Measurements from ENCODE around the gene RGS9BP.
"Not testable (repeated sequence)": the region's sequence is repeated elsewhere in the genome, so short reads cannot be mapped to it uniquely, and the experiment has no call there.

RGS9BP gene

DNA sequence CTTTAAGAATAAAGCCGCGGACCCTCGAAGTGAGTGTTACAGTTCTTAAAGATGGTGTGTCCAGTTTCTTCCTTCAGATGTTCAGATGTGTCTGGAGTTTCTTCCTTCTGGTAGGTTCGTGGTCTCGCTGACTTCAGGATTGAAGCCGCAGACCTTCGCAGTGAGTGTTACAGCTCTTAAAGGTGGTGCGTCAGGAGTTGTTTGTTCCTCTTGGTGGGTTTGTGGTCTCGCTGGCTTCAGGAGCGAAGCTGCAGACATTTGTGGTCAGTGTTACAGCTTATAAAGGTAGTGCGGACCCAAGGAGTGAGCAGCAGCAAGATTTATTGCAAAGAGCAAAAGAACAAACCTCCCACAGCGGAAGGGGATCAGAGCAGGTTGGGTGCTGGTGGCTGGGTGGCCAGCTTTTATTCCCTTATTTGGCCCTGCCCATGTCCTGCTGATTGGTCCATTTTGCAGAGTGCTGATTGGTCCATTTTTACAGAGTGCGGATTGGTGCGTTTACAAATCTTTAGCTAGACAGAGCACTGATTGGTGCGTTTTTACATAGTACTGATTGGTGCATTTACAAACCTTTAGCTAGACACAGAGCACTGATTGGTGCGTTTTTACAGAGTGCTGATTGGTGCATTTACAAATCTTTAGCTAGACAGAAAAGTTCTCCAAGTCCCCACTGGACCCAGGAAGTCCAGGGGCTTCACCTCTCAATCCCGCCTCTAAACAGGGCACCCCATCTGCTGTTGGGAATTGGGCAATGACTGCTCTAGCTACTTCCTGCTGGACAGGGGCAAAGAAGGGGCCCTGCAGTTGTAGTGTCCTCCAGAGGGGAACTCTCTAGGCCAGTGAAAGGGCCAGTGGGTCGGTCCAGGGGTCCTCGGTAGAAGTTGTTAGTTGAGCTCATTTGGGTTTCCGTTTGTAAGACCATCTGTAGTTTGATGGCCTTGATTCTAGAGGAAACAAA is 17.8 kb downstream of the RGS9BP start:
- DNase-seq (ENCODE audit: low read depth, low spot score): not testable (repeated sequence)

DNA sequence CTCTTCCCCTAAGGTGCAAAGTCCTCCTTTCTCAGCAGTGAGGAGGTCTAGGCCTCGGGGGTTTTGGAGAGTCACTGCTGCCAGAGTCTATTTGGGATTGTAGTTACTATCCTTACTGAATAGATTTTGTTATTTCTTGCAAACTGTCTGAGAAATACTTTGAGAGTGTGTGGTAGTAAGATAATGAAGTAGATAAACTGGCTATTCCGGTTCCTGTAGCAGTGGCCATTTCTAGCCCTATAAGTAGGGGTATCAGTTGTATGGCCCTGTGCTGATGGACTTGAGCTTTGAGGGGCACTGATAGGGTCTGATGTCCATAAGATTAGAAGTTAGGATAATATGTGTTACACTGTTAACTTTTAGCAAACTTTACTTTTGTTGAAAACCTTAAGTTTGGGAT is 18.7 kb downstream of the RGS9BP start:
- H3K27ac ChIP-seq: peak overlapping the region; percentile 44
- not testable (repeated sequence) for DNase-seq (ENCODE audit: low read depth, low spot score)

More for the DNA sequence above, 17.8 kb downstream of the RGS9BP start:
- H3K27ac ChIP-seq: peak overlapping the region; percentile 69

DNA sequence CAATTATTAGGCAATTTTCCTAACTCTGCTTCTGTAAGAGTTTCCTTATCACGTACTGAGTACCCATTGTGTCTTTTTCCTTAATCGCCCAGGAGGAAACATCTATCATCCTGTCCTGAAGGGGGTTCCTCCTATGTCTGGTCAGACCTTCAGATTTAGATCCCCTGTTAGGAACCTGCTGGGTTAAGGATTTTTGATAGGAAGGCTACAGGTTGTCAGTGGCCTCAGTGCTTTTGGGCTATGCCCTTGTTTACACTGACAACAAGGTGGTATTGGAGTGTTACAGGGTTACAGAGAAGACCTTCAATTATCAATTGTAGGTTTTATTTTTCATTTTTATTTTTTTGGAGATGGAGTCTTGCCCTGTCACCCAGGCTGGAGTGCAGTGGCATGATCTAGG is 19.2 kb downstream of the RGS9BP start:
- DNase-seq (ENCODE audit: low read depth, low spot score); H3K27ac ChIP-seq: not testable (repeated sequence)

DNA sequence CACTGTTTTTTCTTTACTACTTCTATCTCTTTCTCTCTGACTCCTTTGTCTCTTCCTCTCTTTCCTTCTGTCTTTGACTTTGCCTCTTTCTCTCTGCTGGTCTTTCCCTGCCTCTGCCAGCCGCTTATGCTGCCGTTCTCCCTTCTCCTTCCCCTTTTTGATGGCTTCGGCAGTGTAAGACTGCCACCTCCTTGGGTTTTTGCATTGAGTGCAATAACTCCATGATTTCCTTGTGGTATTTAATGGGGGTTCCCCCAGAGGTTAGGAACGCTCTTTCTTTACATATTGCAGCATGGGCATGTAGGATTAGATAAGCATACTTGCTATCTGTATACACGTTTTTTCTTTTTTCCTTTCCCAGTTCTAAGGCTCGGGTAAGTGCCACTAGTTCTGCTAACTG is 19.9 kb downstream of the RGS9BP start:
- DNase-seq (ENCODE audit: low read depth, low spot score); H3K27ac ChIP-seq: not testable (repeated sequence)

DNA sequence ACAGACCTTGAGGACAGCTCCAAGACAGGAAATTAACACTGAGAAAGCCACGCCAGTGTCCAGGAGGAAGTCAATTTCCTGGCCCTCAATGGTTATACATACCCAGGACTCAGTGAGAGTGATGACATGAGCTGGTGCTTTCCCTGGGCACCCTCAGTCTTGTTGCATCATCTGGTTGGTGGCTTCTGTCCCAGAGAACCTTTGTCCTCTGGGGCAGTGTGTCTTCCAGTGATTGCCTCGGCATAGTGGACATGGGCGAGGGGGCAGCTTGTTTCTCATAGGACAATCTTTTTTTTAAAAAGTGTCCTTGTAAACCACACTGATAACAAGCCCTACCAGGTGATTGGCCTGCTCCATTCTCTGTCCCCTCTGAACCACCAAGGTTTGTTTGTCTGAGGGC is 21.1 kb downstream of the RGS9BP start:
- not testable (repeated sequence) for H3K27ac ChIP-seq; DNase-seq (ENCODE audit: low read depth, low spot score)

DNA sequence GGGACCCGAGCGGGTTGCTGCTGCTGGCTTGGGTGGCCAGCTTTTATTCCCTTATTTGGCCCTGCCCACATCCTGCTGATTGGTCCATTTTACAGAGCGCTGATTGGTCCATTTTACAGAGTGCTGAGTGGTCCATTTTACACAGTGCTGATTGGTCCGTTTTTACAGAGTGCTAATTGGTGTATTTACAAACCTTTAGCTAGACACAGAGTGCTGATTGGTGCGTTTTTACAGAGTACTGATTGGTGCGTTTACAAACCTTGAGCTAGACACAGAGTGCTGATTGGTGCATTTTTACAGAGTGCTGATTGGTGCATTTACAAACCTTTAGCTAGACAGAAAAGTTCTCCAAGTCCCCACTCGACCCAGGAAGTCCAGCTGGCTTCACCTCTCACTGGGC is 24.5 kb downstream of the RGS9BP start:
- not testable (repeated sequence) for DNase-seq (ENCODE audit: low read depth, low spot score)
- peak overlapping the region; percentile 39 for H3K27ac ChIP-seq

DNA sequence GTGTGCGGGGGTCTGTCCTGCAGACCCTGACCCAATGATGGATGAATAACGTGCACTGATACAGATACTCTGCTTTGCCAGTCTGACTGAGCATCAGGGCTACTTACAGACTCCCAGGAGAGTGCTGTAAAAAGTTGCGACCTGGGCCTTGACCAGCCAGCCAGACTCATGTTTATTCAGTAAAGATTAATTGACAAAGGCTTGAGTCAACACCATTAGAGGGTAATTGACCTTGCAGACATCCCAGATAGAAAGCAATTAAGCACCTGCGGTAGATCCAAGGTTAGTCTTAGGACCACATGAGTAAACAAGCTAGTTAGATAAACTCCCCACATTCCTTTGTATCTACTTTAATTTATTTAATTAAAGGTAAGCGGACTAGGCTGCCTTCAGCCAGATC is 26.4 kb downstream of the RGS9BP start:
- no peak for DNase-seq (ENCODE audit: low read depth, low spot score)
- H3K27ac ChIP-seq: peak overlapping the region; percentile 39

DNA sequence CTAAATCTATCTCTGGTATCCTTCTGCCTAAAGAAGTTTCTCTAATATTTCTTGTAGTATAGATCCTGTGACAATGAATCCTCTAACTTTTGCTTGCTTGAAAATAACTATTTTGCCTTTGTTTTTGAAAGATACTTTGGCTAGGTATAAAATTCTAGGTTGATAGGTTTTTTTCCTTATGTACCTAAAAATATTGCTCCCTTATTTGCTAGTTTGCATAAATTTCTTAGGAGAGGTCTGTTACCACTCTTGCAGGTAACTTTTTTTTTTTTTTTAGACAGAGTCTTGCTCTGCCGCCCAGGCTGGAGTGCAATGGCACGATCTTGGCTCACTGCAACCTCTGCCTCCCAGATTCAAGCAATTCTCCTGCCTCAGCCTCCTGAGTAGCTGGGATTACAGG is 28.4 kb downstream of the RGS9BP start:
- not testable (repeated sequence) for H3K27ac ChIP-seq; DNase-seq (ENCODE audit: low read depth, low spot score)

DNA sequence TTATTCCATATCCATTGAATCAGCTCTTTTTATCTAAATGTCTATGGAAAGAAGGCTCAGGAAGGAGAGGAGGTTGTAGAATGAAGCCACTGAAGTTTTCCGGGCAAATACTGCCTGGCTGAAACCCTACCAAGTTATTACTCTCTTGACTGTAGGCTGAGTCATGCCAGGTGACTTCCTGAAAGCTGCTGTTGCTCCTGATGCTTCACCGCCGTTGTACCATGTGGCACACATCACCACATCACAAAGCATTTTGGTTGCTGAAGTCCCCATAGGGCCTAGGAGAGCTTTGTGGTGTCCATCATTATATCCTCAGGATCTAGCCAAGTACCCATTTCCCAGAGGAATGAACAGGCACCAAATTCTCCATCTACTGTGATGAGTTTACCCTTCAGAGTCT is 32.8 kb downstream of the RGS9BP start:
- no peak overlapping the region for H3K27ac ChIP-seq
- DNase-seq (ENCODE audit: low read depth, low spot score): no peak

DNA sequence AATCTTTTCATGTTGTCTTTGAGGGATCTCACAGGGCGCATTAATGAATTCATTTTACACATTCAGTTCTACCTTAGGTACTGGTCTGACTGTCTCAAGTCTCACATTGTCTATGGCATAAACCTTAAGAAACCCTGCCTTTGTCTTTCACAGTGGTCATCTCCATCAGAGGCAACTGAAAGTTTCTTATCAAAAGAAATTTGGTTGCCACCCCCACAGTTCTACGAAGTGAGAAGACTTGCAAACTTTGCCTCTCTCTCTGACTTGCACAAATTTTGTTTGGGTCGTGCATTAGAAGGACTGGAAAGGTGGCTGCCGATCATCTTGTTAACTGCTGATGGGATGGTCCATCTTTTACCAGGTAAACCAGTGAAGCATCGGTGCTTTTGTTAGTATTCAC is 33.4 kb downstream of the RGS9BP start:
- no peak overlapping the region for H3K27ac ChIP-seq
- no peak for DNase-seq (ENCODE audit: low read depth, low spot score)

DNA sequence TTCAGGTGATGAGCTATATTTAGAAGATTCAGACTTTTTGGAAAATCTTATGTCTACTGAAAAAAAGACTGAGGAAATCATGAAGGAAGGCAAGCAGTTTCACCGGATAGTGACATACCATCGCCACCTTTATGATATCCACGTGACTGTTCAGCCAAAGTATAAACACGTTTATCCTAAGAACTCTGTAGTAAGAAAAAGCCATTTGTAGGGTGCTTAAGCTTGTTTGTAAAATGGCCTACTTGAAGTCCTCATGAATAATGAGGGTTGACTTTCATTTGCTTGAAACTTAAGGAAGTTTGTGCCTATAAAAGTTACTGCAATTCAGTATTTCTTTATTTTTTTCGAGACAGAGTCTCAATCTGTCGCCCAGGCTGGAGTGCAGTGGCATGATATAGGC is 36.1 kb downstream of the RGS9BP start:
- DNase-seq (ENCODE audit: low read depth, low spot score): no peak
- H3K27ac ChIP-seq: no peak overlapping the region

DNA sequence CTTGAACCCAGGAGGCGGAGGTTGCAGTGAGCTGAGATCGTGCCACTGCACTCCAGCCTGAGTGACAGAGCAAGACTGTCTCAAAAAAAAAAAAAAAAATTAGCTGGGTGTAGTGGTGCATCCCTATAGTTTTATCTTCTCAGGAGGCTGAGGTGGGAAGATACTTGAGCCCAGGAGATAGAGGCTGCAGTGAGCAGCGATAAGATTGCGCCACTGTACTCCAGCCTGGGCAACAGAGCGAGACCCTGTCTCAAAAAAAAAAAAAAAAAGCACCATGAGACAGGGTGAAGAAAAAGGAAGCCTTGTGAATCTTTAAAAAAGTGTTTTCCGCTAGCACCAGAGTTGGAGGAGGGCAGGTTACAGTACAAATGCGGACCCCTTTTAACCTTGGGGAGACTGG is 40.6 kb downstream of the RGS9BP start:
- not testable (repeated sequence) for DNase-seq (ENCODE audit: low read depth, low spot score); H3K27ac ChIP-seq

DNA sequence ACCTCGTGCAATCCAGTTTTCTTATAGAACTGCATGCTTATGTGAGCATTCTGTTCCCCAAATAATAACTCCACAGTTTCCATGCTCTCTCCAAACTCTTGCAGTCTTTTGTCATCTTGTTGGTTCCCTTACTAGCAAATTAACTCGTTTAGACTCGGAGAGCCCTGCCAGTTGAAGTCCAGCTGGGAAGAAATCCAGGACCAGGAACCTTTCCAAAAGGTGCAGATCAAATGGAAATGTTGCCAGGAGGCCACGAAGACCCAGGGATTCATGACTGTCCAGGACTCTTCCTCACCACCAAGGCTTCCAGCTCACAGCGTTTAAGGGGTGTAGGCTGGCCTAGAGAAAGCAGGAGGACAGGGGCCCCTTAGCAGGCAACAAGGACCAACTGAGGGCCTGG is 41.8 kb downstream of the RGS9BP start:
- DNase-seq (ENCODE audit: low read depth, low spot score): no peak

DNA sequence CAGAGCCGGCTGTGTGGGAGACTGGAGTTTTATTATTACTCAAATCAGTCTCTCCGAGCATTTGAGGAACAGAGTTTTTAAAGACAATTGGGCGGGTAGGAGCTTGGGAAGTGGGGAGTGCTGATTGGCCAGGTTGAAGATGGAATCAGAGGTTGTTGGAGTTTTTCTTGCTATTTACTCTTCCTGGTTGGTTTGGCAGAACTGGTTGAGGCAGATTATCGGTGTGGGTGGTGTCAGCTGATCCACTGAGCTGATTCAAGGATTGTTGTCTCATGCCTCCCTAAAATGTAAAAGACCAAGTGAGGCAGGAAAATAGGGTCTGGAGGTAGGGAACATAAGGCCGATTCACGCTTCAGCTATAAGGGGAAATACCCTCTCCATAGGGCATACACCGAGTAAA is 42.6 kb downstream of the RGS9BP start:
- no peak overlapping the region for H3K27ac ChIP-seq

More for the DNA sequence above, 41.8 kb downstream of the RGS9BP start:
- no peak overlapping the region for H3K27ac ChIP-seq

DNA sequence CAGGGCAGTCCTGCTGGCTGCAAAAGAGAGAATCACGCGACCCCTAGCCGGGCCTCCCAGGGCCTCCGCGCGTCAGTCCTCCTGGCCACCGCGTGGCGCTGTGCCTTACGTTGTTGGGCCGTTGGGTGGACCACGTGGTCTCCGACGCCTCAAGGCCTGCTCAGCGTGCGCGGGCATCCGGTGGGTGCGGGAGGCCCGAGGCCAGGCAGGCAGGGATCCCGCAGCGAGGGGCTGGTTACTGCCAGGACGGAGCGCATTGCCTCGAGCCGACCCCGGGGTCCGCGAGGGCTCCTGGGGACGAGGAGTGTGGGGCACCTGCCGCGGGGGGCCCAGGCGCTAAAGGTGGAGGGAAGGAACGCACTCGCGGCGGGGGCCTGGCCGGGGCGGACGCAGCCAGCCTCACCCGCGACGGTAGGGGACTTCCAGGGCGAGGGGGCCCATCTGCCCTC is 44.0 kb downstream of the RGS9BP start, which contains the start of gene TDRD12:
Gene TDRD12, plus strand, starts transcription at position 157 of the 449 bp plus-strand sequence. CDS start 306 bp downstream, outside the sequence.
- H3K27ac ChIP-seq: no peak within 1 kb of the TSS
- DNase-seq (ENCODE audit: low read depth, low spot score): no peak

More for the DNA sequence above, 42.6 kb downstream of the RGS9BP start:
- peak; percentile 40 for DNase-seq (ENCODE audit: low read depth, low spot score)

DNA sequence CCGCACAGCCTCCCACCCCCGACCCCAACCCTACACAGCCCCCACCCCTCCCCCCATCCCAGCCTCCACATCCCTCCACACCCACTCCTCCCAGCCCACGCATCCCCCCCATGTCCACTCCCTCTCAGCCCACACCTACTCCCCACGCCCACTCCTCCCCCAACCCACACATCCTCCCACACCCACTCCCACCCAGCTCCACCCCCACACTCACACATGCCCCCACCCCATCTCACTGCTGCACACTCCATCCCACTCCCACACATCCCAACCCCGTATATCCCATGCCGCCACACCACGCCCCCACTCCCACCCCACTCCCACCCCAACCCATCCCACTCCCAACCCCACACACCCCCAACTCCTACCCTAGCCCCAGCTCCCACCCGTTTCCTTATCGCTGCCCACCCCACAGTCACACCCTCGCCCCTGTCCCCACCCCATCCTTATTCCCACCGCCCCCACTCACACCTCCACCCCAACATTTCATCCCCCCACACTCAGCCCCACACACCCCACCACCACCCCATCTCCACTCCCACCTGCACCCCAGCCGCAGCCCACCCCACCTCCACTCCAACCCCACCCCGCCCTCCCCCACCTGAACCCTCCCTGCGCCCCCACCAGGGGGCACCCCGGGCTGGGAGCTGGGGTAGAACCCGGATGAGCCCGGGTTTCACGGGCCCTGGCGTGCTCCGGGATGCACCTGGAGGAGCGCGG is 44.7 kb downstream of the RGS9BP start:
- no peak for DNase-seq (ENCODE audit: low read depth, low spot score)
- no peak overlapping the region for H3K27ac ChIP-seq

DNA sequence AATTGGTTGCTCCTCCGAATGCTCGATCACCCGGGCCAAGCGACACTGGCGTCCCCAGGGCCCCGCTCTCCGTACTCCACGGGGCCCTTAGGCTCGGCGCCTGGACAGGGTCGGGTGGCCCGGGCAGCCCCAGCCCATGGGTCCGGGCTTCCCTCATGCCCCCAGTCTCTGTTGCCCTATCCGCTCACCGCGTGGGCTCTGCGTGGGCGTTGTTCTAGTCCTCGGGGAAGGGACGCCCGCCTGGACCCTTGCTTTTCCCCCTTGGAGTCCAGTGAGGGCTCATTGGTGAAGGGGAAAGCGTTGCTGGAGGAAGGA is 45.2 kb downstream of the RGS9BP start:
- DNase-seq (ENCODE audit: low read depth, low spot score): no peak
- no peak overlapping the region for H3K27ac ChIP-seq
